GM12878 (cell line): ENCODE measurements around the gene PATZ1. TPM values are rescaled to one million over a fixed set of nuclear protein-coding genes. Genes with fewer than 3 reads are reported as not detected.

Experiments
- ATAC-seq: fragments of 200-7000 bp; cut with Tn5 transposase; 3 replicates; pipeline ENCODE4 v1.9.1; 2020; ENCODE audit warnings: mild to moderate bottlenecking, moderate library complexity
- BruUV-seq: library from RNA; stranded (reverse); fragments of 400-500 nt; replicated peaks from 2 replicates; lab custom pipeline; 2021; lab: Mats Ljungman, UMichigan
- CTCF ChIA-PET: fragments of 300-600 bp; sonication (Branson Sonifier 250); formaldehyde crosslinking; extraction: SDS; loops from one replicate; lab custom pipeline; 2021; ENCODE audit warnings: inconsistent platforms; lab: Yijun Ruan, JAX
- POLR2A ChIA-PET: fragments of 350-600 bp; formaldehyde crosslinking; extraction: SDS; loops from one replicate; lab custom pipeline; 2021; ENCODE audit warnings: inconsistent platforms; lab: Charles Lee
- RAD21 ChIA-PET: fragments of 300-600 bp; sonication (Branson Sonifier 250); formaldehyde crosslinking; loops from one replicate; lab custom pipeline; 2023; ENCODE audit warnings: antibody characterized with exemption; ENCODE audit not compliant: unreplicated experiment; lab: Charles Lee
- SMC1A ChIA-PET: fragments of 300-600 bp; sonication (Branson Sonifier 250); formaldehyde crosslinking; loops from one replicate; lab custom pipeline; 2023; ENCODE audit not compliant: unreplicated experiment, uncharacterized antibody; lab: Charles Lee
- DNase-seq: peaks from one replicate; pipeline ENCODE4 v3.0.0-alpha.2; 2011; ENCODE audit warnings: low read depth, low spot score
- FAIRE-seq: peaks from 3 replicates; lab custom pipeline; 2011; peaks lifted over from hg19 to GRCh38; lab: Jason Lieb, UNC
- H2AFZ ChIP-seq: 2 replicates; pipeline ENCODE4 v1.6.0; 2011; ENCODE audit warnings: low read depth, low read length, control low read depth; ENCODE audit not compliant: control insufficient read depth
- H3K27ac ChIP-seq: 2 replicates; pipeline ENCODE4 v1.5.1; 2011; ENCODE audit warnings: control low read depth; ENCODE audit not compliant: control insufficient read depth, insufficient read depth
- H3K27me3 ChIP-seq, 2 experiments: replicated peaks in 1 of 2; 2 replicates each; pipeline versions ENCODE4 v1.6.0 to v1.6.1; 2011; ENCODE audit warnings: low read length in 1 of 2; ENCODE audit not compliant: control insufficient read depth in 2 of 2, insufficient read depth in 2 of 2
- H3K36me3 ChIP-seq, 2 experiments: 2 replicates each; pipeline ENCODE4 v1.5.1; 2011; ENCODE audit warnings: low read length in 1 of 2; ENCODE audit not compliant: control insufficient read depth in 2 of 2, insufficient read depth in 2 of 2
- H3K4me1 ChIP-seq: 2 replicates; pipeline ENCODE4 v1.6.1; 2011; ENCODE audit warnings: mild to moderate bottlenecking, low read length, moderate library complexity, mixed read lengths; ENCODE audit not compliant: control insufficient read depth, insufficient read depth
- H3K4me2 ChIP-seq: 2 replicates; pipeline ENCODE4 v1.6.0; 2011; ENCODE audit warnings: control low read depth; ENCODE audit not compliant: control insufficient read depth, insufficient read depth
- H3K4me3 ChIP-seq: fragments of 200-600 bp; sonication (generic); 2 replicates; pipeline ENCODE4 v1.5.1; 2016
- H3K79me2 ChIP-seq: 2 replicates; pipeline ENCODE4 v1.6.0; 2011; ENCODE audit warnings: low read length; ENCODE audit not compliant: control insufficient read depth, insufficient read depth
- H3K9ac ChIP-seq: 2 replicates; pipeline ENCODE4 v1.8.0; 2011; ENCODE audit warnings: low read length, control low read depth, mixed read lengths; ENCODE audit not compliant: control insufficient read depth, insufficient read depth
- H3K9me3 ChIP-seq: replicated peaks from 3 replicates; pipeline ENCODE4 v1.5.1; 2011; ENCODE audit warnings: mild to moderate bottlenecking, low read length; ENCODE audit not compliant: control insufficient read depth, insufficient read depth
- H4K20me1 ChIP-seq: 2 replicates; pipeline ENCODE4 v1.6.0; 2011; ENCODE audit not compliant: control insufficient read depth, insufficient read depth
- BCL11A ChIP-seq: IDR thresholded peaks from 2 replicates; pipeline ENCODE4 v1.6.1; 2011; ENCODE audit warnings: low read depth, low read length
- BMI1 ChIP-seq: fragments of 450-650 bp; IDR thresholded peaks from 2 replicates; pipeline ENCODE4 v1.6.1; 2016; ENCODE audit warnings: mild to moderate bottlenecking, moderate library complexity, borderline replicate concordance
- CBFB ChIP-seq: IDR thresholded peaks from 2 replicates; pipeline ENCODE4 v1.6.1; 2016; ENCODE audit warnings: antibody characterized with exemption, low read depth
- KDM1A ChIP-seq: fragments of 200-600 bp; sonication (generic); IDR thresholded peaks from 2 replicates; pipeline ENCODE4 v1.6.1; 2016; ENCODE audit warnings: borderline replicate concordance
- PRDM15 ChIP-seq: fragments of 450-650 bp; formaldehyde crosslinking; IDR thresholded peaks from 2 replicates; pipeline ENCODE4 v1.4.0; 2020; ENCODE audit warnings: mild to moderate bottlenecking, moderate library complexity
- SP1 ChIP-seq: IDR thresholded peaks from one replicate; pipeline ENCODE4 v1.6.1; 2011; ENCODE audit warnings: low read depth, low read length
- ZNF592 ChIP-seq: fragments of 450-650 bp; IDR thresholded peaks from 2 replicates; pipeline ENCODE4 v1.6.1; 2017; ENCODE audit warnings: mild to moderate bottlenecking, moderate library complexity
- WGBS: methylation state at CpG from one replicate; pipeline ENCODE4 v1.1.6; 2016; ENCODE audit warnings: low lambda C conversion rate; ENCODE audit not compliant: insufficient replicate concordance, insufficient coverage; ENCODE audit errors: missing lambda C conversion rate; 5-methylcytosine and 5-hydroxymethylcytosine counted together
- in situ Hi-C: fragments of 300-500 bp; cut with MboI; formaldehyde crosslinking; loops from 9 replicates; pipeline ENCODE4 v1.14.3; 2018; ENCODE audit warnings: mixed read lengths
- intact Hi-C: fragments of 100-400 bp; cut with micrococcal nuclease; formaldehyde crosslinking; loops from one replicate; pipeline ENCODE4 v1.14.2; 2022; ENCODE audit not compliant: unreplicated experiment
- polyA plus RNA-seq, 11 experiments: library from polyadenylated mRNA; depleted of rRNA in 4 of 11; unstranded in 6 of 11; stranded (reverse) in 5 of 11; fragments of >200 nt; fragmentation: Nextera tagmentation in 4 of 11; fragmentation: Illumina TruSeq in 1 of 11; extraction: Ambion mirVana in 4 of 11; extraction: Trizol in 1 of 11; gene quantifications; 1 replicate in 1 of 11; 2 replicates in 10 of 11; pipeline versions ENCODE4 v1.2.1 to v1.2.3, GENCODE V29; 2011 to 2016; ENCODE audit warnings: inconsistent platforms in 2 of 11, missing spikeins in 2 of 11, low read depth in 1 of 11
- total RNA-seq, 4 experiments: library from RNA; depleted of rRNA in 3 of 4; stranded (reverse); fragments of >200 nt in 3 of 4; fragmentation: Illumina TruSeq in 1 of 4; extraction: Trizol in 1 of 4; gene quantifications; 2 replicates each; pipeline versions ENCODE4 v1.2.1 to v1.2.3, GENCODE V29; 2013 to 2021

The PATZ1 gene
- total and polyA plus RNA-seq, 10 of the 15 experiments (the other 5 are each of a cell fraction or from before 2014, with no cell fraction given): 3.6 to 32.7 (median 13.9) TPM

- BruUV-seq: no TSS peak
- DNase-seq: no peak
- H3K4me1 ChIP-seq: no peaks in the 10 kb centered on the region
- CTCF ChIA-PET: no interaction called here
- H3K9me3 ChIP-seq: no peaks in the 10 kb centered on the region
- H3K36me3 ChIP-seq: peaks cover 17 to 24% of the 10 kb centered on the region in 2 experiments
- H3K27ac ChIP-seq: no peak overlapping the region
- ATAC-seq: no peak
- no peak overlapping the region for H2AFZ ChIP-seq
- no peaks in the 10 kb centered on the region for H3K27me3 ChIP-seq
- H4K20me1 ChIP-seq: no peaks in the 10 kb centered on the region
- no peak for TF ChIP-seq PRDM15 (CRISPR knock-in tag)
- no peak for TF ChIP-seq SP1
- no peak for TF ChIP-seq BCL11A
- TF ChIP-seq KDM1A: no peak
- TF ChIP-seq CBFB: no peak
- no peak for TF ChIP-seq ZNF592
- TF ChIP-seq BMI1: no peak
- TF ChIP-seq, all 136 proteins: peak for 0
- SMC1A ChIA-PET: no interaction called here
- no peaks in the 10 kb centered on the region for H3K79me2 ChIP-seq
- in situ Hi-C loops: no loop called here
- intact Hi-C loops: no loop called here
- FAIRE-seq: no peak
- no peak overlapping the region for H3K9ac ChIP-seq
- RAD21 ChIA-PET: no interaction called here
- H3K4me2 ChIP-seq: no peak overlapping the region
- POLR2A ChIA-PET: no interaction called here
- H3K4me3 ChIP-seq: no peak overlapping the region
- WGBS: over 99% methylated on average over 5 of the region's 5 CpGs
Measured at GRCh38 chr22:31334329-31334728, 11.8 kb downstream of the PATZ1 start.
